GM18526 (cell line): Measurements from ENCODE around the gene EARS2.

Experiments
- POLR2A ChIP-seq: IDR thresholded peaks from 3 replicates; pipeline ENCODE4 v1.6.1; 2011; ENCODE audit not compliant: insufficient read length; ENCODE audit errors: extremely low read depth

Gene EARS2

DNA sequence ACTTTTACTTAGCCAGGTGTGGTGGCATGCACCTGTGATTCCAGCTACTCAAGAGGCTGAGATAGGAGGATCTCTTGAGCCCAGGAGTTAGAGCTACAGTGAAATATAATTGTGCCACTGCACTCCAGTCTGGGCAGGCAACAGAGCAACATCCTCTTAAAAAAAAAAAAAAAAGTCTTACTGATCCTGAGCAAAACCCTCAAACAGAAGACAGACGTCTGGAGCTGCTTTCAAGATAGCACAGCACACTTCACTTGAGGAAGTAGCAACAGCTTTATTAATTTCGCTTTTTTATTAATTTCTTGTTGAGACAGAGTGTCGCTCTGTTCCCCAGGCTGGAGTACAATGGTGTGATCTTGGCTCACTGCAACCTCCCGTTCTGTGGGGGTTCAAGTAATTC lies 36.6 kb downstream of the EARS2 start:
- TF ChIP-seq POLR2A = no peak

DNA sequence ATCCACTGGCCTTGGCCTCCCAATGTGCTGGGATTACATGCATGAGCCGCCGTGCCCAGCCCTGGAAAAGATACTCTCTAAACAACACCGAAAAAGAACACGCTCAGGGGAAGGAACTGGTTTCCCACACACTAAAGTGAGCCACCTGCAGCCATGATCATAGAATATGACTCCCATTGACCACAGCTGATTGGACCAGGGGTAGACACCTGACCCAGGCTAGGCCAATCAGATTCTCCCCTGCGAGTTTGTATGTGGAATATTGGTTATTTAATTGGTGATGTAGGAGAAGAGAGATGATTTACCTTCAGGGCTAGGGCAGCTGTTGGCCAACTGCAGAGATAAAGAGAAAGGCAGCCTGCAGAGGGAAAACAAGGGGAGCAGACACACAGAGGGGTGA lies 37.9 kb downstream of the EARS2 start:
- TF ChIP-seq POLR2A = no peak

DNA sequence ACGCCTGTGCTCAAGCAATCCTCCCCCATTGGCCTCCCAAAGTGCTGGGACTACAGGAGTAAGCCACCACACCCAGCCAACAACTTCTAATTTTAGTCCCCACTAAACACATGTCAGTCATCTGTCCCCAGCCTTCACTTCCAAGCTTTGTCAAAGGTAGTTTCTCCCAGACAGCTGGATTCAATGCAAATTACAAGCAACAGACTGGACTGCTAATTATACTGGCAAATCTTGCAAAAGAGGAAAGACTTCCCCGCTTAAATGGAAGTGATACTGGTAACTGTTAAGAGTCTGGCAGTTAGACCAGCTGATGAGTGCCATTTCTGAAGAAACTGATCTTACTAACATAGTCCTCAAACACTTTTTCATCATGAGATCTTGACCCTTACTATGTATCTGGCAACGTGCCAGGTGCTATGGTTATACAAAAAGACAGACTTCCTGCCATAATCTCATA lies 38.7 kb downstream of the EARS2 start:
- no peak for TF ChIP-seq POLR2A

DNA sequence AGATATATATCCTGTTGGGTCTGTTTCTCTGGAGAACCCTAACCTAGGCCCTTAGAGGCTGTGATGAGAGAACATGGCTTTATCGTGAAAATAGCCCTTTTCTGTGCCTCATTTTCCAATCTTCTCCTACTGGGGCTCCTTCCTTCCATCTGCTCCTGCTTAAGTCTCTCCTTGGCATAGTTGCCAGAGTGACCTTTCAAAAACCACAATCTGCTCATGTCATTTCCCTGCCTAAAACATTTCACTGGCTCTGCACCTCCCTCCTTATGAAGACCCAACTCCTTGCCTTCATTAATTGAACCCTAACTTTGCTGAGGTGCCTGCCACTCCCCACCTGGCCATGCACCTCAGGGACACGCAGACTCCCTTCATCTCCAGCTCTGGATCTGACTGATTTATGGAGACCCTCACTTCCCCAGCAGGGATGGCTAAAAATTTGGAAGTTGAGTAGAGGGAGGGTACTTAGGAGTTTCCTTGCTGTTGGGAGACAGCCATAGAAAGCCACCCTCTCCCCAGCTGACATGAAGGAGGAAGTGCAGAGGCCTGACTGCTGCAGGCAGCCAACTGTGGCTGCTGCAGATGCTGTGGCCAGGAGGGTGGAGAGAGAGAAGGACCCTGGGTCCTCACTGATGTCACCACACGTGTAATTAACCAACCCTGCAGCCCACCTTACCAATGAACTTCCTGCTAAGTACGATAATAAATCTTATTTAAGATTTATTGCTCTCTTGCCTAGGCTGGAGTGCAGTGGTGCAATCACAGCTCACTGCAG lies 40.6 kb downstream of the EARS2 start:
- TF ChIP-seq POLR2A = no peak

GRCh38 chr16:23515881-23516280 lies 41.3 kb downstream of the EARS2 start:
- TF ChIP-seq POLR2A = no peak

GRCh38 chr16:23514381-23515152 lies 42.6 kb downstream of the EARS2 start:
- no peak for TF ChIP-seq POLR2A

- TF ChIP-seq POLR2A = no peak
These were observed 44.9 kb downstream of the EARS2 start for GRCh38 chr16:23512168-23512695.

DNA sequence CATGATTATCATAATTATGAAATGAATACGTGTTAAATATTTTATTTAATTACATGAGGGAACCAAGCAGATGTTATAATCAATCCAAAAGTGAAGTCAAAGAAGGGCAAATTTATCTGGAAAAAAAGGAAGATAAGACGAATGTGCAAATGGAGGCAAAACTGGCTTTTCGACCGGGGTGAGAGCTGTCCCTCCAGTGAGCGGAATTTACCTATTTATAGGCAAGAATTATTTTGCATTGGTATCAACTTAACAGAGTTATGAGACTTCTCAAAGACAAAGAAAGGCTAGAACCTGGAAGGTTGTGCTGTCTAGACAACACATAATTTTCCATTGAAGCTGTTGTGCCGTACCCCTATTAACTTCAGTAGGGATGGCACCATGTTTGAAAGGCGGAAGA lies 45.4 kb downstream of the EARS2 start:
- TF ChIP-seq POLR2A = no peak

DNA sequence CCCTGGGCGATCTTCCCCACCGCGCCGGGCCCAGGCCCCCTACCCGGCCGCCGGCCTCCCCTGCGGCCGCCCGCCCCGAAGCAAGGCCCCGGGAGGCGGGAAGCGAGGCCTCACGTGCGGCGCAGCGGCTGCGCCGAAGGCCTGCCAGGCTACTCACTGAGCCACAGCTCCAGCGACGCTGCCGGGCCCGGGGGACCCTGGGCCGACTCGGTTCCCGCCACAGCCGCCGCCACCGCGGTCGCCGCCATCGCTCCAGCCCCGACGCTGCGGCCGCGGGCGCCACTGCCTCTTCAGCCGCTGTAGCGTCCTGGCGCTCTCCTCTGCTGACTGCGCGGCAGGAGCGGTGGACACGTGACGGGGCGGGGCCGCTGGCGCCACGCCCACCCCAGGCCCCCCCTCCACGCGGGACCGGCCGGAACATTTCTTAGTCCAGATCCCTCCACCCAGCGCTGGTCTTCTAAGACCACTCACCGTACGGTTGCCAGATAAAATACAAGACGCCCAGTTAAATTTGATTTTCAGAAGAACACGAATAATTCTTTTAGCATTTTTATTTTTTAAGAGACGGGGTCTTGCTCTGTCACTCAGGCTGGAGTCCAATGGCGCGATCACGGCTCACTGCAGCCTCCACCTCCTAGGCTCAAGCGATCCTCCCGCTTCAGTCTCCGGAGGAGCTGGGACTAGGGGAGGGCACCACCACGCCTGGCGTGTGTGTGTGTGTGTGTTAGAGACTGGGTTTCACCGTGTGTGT lies 46.8 kb downstream of the EARS2 start, which contains the start of gene GGA2:
Gene GGA2, minus strand, starts transcription at position 331 of the 751 bp plus-strand sequence. Its CDS starts 83 bp downstream, at position 248.
- peak; percentile 85 for TF ChIP-seq POLR2A

GRCh38 chr16:23509782-23510163 lies 47.4 kb downstream of the EARS2 start:
- no peak for TF ChIP-seq POLR2A

DNA sequence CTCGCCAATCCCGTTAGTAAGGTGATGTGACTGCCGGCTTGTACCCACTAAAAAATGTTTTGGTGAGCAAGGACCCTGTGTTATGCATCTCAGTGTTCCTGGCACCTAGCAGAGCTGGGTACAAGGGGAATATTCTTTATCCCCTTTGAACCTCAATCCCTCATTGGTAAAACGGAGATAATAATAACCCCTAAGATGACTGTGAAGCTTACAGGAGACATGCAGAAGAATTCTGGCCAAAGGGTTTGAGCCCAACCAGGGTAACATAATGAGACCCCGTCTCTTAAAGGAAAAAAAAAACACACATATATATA lies 47.8 kb downstream of the EARS2 start:
- TF ChIP-seq POLR2A = no peak

DNA sequence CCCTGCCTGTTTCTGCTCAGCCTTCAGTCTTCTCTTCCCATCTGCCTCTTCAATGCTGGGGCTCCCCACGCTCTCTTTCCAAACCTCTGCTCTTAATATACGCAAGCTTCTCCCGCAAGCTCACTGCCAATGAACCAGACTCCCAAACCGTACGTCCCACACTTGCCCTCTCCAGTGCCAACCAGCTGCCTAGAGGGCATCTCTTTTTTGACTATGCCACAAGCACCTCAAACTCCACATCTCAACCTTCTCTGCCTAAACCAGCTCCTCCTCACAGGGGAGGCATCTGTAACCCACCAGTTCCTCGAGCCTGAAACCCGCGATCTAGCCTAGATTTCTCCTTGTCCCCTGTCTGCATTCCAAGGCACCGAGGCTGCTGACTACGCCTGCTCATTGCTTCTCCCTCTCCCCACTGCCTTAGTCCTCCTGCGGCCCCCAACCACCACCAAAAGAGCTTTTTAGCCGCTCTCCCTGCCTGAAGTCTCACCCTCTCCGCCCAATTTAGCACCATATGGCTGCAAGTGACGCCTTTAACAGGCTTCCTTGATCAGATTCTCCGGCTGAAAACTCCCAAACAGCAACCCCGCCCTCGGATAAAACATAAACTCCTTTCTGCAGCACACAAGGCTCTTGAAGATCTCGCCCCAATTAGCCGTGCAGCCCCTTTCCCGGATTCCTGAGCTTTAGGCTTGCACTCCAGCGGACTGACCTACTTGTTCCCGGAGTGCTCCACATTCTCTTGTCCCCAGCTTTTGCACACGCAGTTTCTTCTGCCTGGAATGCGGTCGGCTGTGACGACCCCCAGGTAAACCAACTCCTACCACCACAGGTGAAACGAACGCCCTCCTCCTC lies 48.3 kb downstream of the EARS2 start:
- no peak for TF ChIP-seq POLR2A

- TF ChIP-seq POLR2A = no peak
These were observed 50.5 kb downstream of the EARS2 start for GRCh38 chr16:23506606-23506994.
